H9 (cell line): ENCODE results near the gene AMDHD2. TPM values are rescaled to one million over a fixed set of nuclear protein-coding genes. Genes with fewer than 3 reads are reported as not detected.

Source experiments
- DNase-seq: peaks from one replicate; pipeline ENCODE4 v3.0.0-alpha.2; 2017
- H2AFZ ChIP-seq: one replicate; pipeline ENCODE4 v1.6.1; 2013; ENCODE audit warnings: mild to moderate bottlenecking, low read length, control low read depth, moderate library complexity
- H2AK5ac ChIP-seq: 2 replicates; pipeline ENCODE4 v1.6.1; 2013; ENCODE audit warnings: low read length, control low read depth, mixed read lengths; ENCODE audit not compliant: insufficient read length
- H2BK120ac ChIP-seq: one replicate; pipeline ENCODE4 v1.6.1; 2013; ENCODE audit warnings: low read depth, mild to moderate bottlenecking, low read length, control low read depth, inconsistent platforms; ENCODE audit not compliant: poor library complexity, severe bottlenecking
- H2BK12ac ChIP-seq: 2 replicates; pipeline ENCODE4 v1.6.1; 2013; ENCODE audit warnings: low read length, control low read depth, mixed read lengths, low read depth; ENCODE audit not compliant: insufficient read length
- H2BK15ac ChIP-seq: 2 replicates; pipeline ENCODE4 v1.6.1; 2013; ENCODE audit warnings: low read depth, low read length, control low read depth
- H2BK20ac ChIP-seq: one replicate; pipeline ENCODE4 v1.6.1; 2013; ENCODE audit warnings: low read depth, mild to moderate bottlenecking, low read length, control low read depth, inconsistent platforms; ENCODE audit not compliant: poor library complexity, severe bottlenecking
- H2BK5ac ChIP-seq: 2 replicates; pipeline ENCODE4 v1.6.1; 2013; ENCODE audit warnings: low read length, control low read depth, mixed read lengths; ENCODE audit not compliant: insufficient read length
- H3K14ac ChIP-seq: 2 replicates; pipeline ENCODE4 v1.6.1; 2013; ENCODE audit warnings: low read length, control low read depth; ENCODE audit not compliant: insufficient read depth
- H3K18ac ChIP-seq: 2 replicates; pipeline ENCODE4 v1.6.1; 2013; ENCODE audit warnings: low read depth, mild to moderate bottlenecking, mixed read lengths, low read length, control low read depth; ENCODE audit not compliant: insufficient read length
- H3K23ac ChIP-seq: 2 replicates; pipeline ENCODE4 v1.6.1; 2013; ENCODE audit warnings: low read length, control low read depth, mixed read lengths, low read depth; ENCODE audit not compliant: insufficient read length
- H3K23me2 ChIP-seq: 2 replicates; pipeline ENCODE4 v1.6.1; 2013; ENCODE audit warnings: low read depth, mild to moderate bottlenecking, mixed read lengths, low read length, control low read depth; ENCODE audit not compliant: insufficient read length, poor library complexity, severe bottlenecking
- H3K27ac ChIP-seq: 2 replicates; pipeline ENCODE4 v1.5.1; 2013; ENCODE audit warnings: low read length, control low read depth, mixed read lengths, low read depth; ENCODE audit not compliant: insufficient read length
- H3K27me3 ChIP-seq: 2 replicates; pipeline ENCODE4 v1.6.1; 2013; ENCODE audit warnings: low read length, control low read depth, inconsistent platforms; ENCODE audit not compliant: insufficient read depth
- H3K4ac ChIP-seq: 2 replicates; pipeline ENCODE4 v1.6.1; 2013; ENCODE audit warnings: low read depth, mild to moderate bottlenecking, control low read depth, inconsistent platforms, low read length, moderate library complexity
- H3K4me1 ChIP-seq: 2 replicates; pipeline ENCODE4 v1.6.1; 2013; ENCODE audit warnings: low read length, control low read depth, inconsistent platforms; ENCODE audit not compliant: insufficient read depth
- H3K4me2 ChIP-seq: 2 replicates; pipeline ENCODE4 v1.6.1; 2013; ENCODE audit warnings: low read length, control low read depth, mixed read lengths; ENCODE audit not compliant: insufficient read length, insufficient read depth
- H3K56ac ChIP-seq: 2 replicates; pipeline ENCODE4 v1.6.1; 2013; ENCODE audit warnings: low read depth, mild to moderate bottlenecking, mixed read lengths, low read length, control low read depth; ENCODE audit not compliant: insufficient read length
- H3K79me1 ChIP-seq: 2 replicates; pipeline ENCODE4 v1.6.1; 2013; ENCODE audit warnings: low read depth, mild to moderate bottlenecking, moderate library complexity, low read length, control low read depth, inconsistent platforms; ENCODE audit not compliant: insufficient read depth, poor library complexity, severe bottlenecking
- H3K79me2 ChIP-seq: 2 replicates; pipeline ENCODE4 v1.6.1; 2013; ENCODE audit warnings: low read length, control low read depth, inconsistent platforms; ENCODE audit not compliant: insufficient read depth
- H3K9ac ChIP-seq: 2 replicates; pipeline ENCODE4 v1.6.1; 2013; ENCODE audit warnings: low read length, control low read depth, mixed read lengths; ENCODE audit not compliant: insufficient read length; ENCODE audit errors: extremely low read depth
- H3K9me3 ChIP-seq: one replicate; pipeline ENCODE4 v1.6.1; 2013; ENCODE audit warnings: low read depth, low read length, inconsistent platforms; ENCODE audit not compliant: control insufficient read depth
- H3T11ph ChIP-seq: one replicate; pipeline ENCODE4 v1.6.1; 2013; ENCODE audit warnings: mild to moderate bottlenecking, low read length, control low read depth, inconsistent platforms
- H4K20me1 ChIP-seq: one replicate; pipeline ENCODE4 v1.6.1; 2013; ENCODE audit not compliant: control insufficient read depth, insufficient read length, insufficient read depth
- H4K5ac ChIP-seq: 2 replicates; pipeline ENCODE4 v1.6.1; 2013; ENCODE audit warnings: low read depth, mild to moderate bottlenecking, mixed read lengths, low read length, control low read depth; ENCODE audit not compliant: insufficient read length
- H4K8ac ChIP-seq: replicated peaks from 2 replicates; pipeline ENCODE4 v1.6.1; 2013; ENCODE audit warnings: low read length, control low read depth, mixed read lengths, low read depth; ENCODE audit not compliant: insufficient read length
- H4K91ac ChIP-seq: 2 replicates; pipeline ENCODE4 v1.6.1; 2013; ENCODE audit warnings: low read depth, mild to moderate bottlenecking, moderate library complexity, mixed read lengths, low read length, control low read depth; ENCODE audit not compliant: insufficient read length
- H3K27ac Mint-ChIP-seq, 3 experiments: 2 replicates in 2 of 3; 3 replicates in 1 of 3; pipeline ENCODE4 v1.8.0; 2020 to 2021; ENCODE audit warnings: mixed read lengths in 3 of 3, mild to moderate bottlenecking in 1 of 3, moderate library complexity in 1 of 3
- H3K27me3 Mint-ChIP-seq: 2 replicates; pipeline ENCODE4 v1.8.0; 2021; ENCODE audit warnings: low read depth, mild to moderate bottlenecking, moderate library complexity, mixed read lengths
- H3K36me3 Mint-ChIP-seq, 3 experiments: 2 replicates in 2 of 3; 3 replicates in 1 of 3; pipeline ENCODE4 v1.8.0; 2020 to 2021; ENCODE audit warnings: low read depth in 3 of 3, mixed read lengths in 3 of 3; ENCODE audit not compliant: insufficient read depth in 1 of 3
- H3K4me1 Mint-ChIP-seq, 2 experiments: 2 replicates each; pipeline ENCODE4 v1.8.0; 2020; ENCODE audit warnings: mixed read lengths in 2 of 2
- H3K4me3 Mint-ChIP-seq, 2 experiments: 2 replicates in 1 of 2; 3 replicates in 1 of 2; pipeline ENCODE4 v1.8.0; 2020 to 2021; ENCODE audit warnings: mild to moderate bottlenecking in 2 of 2, mixed read lengths in 2 of 2, moderate library complexity in 1 of 2
- H3K9me3 Mint-ChIP-seq, 2 experiments: 2 replicates in 1 of 2; 3 replicates in 1 of 2; pipeline ENCODE4 v1.8.0; 2020; ENCODE audit warnings: mild to moderate bottlenecking in 2 of 2, mixed read lengths in 2 of 2, moderate library complexity in 1 of 2
- WGBS: extraction: QIAGEN DNeasy Blood & Tissue Kit; methylation state at CpG from one replicate; pipeline ENCODE4 v1.1.7; 2013; ENCODE audit warnings: missing lambda C conversion rate, low lambda C conversion rate, mixed read lengths; ENCODE audit not compliant: insufficient read length; ENCODE audit errors: extremely low coverage; 5-methylcytosine and 5-hydroxymethylcytosine counted together
- total RNA-seq: library from RNA; stranded (reverse); gene quantifications from 2 replicates; pipeline ENCODE4 v1.2.1, GENCODE V29; 2021
- TF ChIP-seq, protein P1 (sequence below): fragments of 200-600 bp; sonication (generic); conservative IDR thresholded peaks from 3 replicates; pipeline ENCODE4 v1.8.0; 2021; ENCODE audit warnings: antibody characterized with exemption, mild to moderate bottlenecking

The AMDHD2 gene
- total RNA-seq, 1 experiment from 2014 or later = 61.5 TPM

DNA sequence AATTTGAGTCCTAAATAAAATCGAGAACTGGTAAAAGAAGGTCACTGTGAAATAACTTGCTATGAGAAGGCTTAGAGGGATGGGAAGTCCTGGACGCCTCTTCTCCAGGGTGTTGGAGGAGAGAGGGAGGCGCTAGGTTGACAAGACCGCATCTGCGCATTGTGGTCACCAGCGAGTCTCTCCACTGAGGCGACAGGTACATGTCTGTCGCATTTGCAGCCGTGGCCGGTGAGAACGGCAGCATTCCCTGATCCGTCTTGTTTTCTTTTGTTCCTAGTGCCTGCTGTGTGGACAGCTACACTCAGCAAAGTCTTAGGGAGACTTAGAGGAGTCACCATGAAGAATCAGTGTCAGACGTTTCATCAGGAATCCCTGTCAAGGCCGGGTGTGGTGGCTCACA lies 14.5 kb upstream of the AMDHD2 start:
- no peak for DNase-seq
- Histone ChIP-seq H3K9ac (no peak overlapping the region), H3K79me1 (no peaks in the 10 kb centered on the region), H3K9me3 (no peaks in the 10 kb centered on the region), H2BK15ac (no peak overlapping the region), H3K23ac (no peak overlapping the region), H3K4ac (no peak overlapping the region), H2AFZ (no peak overlapping the region), H4K8ac (no peak overlapping the region), H3K27me3 (no peaks in the 10 kb centered on the region), H4K5ac (no peak overlapping the region), H2BK12ac (no peak overlapping the region), H4K20me1 (no peaks in the 10 kb centered on the region), H3K23me2 (peaks cover 3% of the 10 kb centered on the region), H3K4me1 (no peaks in the 10 kb centered on the region), H3K27ac (no peak overlapping the region), H3K4me2 (no peak overlapping the region), H3K56ac (no peak overlapping the region), H2AK5ac (no peak overlapping the region), H3K14ac (no peak overlapping the region), H2BK120ac (no peak overlapping the region), H3T11ph (no peak overlapping the region), H2BK5ac (no peak overlapping the region), H3K79me2 (no peaks in the 10 kb centered on the region), H3K18ac (no peak overlapping the region), H2BK20ac (no peak overlapping the region), H4K91ac (no peak overlapping the region)
- H3K4me3 Mint-ChIP-seq = no peak overlapping the region
- H3K4me1 Mint-ChIP-seq = peaks cover 3 to 15% of the 10 kb centered on the region in 2 experiments
- 100% methylated on average over 1 of the region's 14 CpGs for WGBS
- TF ChIP-seq, protein P1, sequence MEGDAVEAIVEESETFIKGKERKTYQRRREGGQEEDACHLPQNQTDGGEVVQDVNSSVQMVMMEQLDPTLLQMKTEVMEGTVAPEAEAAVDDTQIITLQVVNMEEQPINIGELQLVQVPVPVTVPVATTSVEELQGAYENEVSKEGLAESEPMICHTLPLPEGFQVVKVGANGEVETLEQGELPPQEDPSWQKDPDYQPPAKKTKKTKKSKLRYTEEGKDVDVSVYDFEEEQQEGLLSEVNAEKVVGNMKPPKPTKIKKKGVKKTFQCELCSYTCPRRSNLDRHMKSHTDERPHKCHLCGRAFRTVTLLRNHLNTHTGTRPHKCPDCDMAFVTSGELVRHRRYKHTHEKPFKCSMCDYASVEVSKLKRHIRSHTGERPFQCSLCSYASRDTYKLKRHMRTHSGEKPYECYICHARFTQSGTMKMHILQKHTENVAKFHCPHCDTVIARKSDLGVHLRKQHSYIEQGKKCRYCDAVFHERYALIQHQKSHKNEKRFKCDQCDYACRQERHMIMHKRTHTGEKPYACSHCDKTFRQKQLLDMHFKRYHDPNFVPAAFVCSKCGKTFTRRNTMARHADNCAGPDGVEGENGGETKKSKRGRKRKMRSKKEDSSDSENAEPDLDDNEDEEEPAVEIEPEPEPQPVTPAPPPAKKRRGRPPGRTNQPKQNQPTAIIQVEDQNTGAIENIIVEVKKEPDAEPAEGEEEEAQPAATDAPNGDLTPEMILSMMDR = no peak
- H3K9me3 Mint-ChIP-seq = no peaks in the 10 kb centered on the region
- no peaks in the 10 kb centered on the region for H3K36me3 Mint-ChIP-seq
- H3K27ac Mint-ChIP-seq = no peak overlapping the region
- H3K27me3 Mint-ChIP-seq = no peaks in the 10 kb centered on the region
